ENCODE measurements around the gene PTBP2.

Gene PTBP2

GRCh38 chr1:96820671-96821070 is 99.1 kb downstream of the PTBP2 start:
- no peak for DNase-seq (ENCODE audit: low read depth in 2 of 2)

GRCh38 chr1:96825231-96825630 is 103.6 kb downstream of the PTBP2 start:
- no peak for DNase-seq (ENCODE audit: low read depth in 2 of 2)

GRCh38 chr1:96825950-96826576 is 104.5 kb downstream of the PTBP2 start:
- DNase-seq (ENCODE audit: low read depth in 2 of 2): no peak

- no peak for DNase-seq (ENCODE audit: low read depth in 2 of 2)
Observed at GRCh38 chr1:96833376-96833775, 111.8 kb downstream of the PTBP2 start.

DNA sequence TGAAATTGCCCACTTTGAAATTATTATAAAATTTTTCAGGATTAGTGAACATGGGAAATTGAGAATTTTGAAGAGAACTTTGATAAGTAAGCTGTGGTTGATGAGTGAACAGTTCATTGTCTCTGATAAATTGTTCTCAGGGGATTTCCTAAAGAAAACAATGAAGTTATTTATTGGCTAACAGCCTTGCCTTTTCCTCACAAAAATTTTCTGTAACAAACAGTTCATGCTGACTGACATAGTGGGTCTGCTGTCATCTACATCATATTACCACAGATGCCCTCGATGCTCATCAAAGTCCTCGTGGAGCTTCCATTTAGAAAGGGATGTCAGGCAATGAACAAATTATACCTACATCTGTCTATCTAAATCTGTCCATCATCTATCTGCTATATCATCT is 113.4 kb downstream of the PTBP2 start:
- DNase-seq (ENCODE audit: low read depth in 2 of 2): no peak

DNA sequence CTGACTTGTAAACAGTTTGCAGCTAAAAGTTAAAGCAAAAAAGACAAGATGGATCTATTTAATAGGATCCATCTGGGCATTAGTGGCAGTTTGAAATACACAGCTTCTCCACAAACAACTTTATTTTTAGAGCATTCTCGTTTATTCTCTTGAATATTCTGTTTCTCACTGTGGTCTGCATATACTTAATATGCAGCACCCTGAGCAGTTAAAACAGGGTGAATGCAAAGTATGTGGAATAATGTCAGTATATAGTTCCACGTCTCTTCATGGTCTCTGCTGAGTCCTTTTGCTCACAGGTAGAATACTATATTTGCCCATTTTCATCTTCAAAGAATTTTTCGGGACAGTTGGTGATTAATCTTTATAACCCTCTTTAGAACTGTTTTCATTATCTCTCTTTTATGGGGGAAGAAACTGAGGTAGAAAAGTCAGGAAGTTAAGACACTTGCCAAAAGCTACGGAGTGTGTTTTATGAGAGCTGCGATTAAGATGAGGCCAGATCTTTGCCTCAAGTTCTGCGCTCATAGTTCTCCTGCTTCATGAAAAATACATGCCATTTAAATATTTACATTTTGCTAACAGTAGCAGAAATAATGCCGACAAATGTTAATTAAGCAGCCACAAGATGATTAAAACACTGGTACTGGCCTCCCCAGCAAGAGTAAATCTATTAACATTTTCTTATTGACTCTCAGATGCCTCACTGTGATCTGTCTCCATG is 115.6 kb downstream of the PTBP2 start:
- no peak for DNase-seq (ENCODE audit: low read depth in 2 of 2)

- DNase-seq (ENCODE audit: low read depth in 2 of 2): no peak
Observed at GRCh38 chr1:96837781-96838216, 116.2 kb downstream of the PTBP2 start.

GRCh38 chr1:96840396-96840795 is 118.8 kb downstream of the PTBP2 start:
- DNase-seq (ENCODE audit: low read depth in 2 of 2): no peak

- no peak for DNase-seq (ENCODE audit: low read depth in 2 of 2)
Observed at GRCh38 chr1:96842215-96842614, 120.6 kb downstream of the PTBP2 start.

DNA sequence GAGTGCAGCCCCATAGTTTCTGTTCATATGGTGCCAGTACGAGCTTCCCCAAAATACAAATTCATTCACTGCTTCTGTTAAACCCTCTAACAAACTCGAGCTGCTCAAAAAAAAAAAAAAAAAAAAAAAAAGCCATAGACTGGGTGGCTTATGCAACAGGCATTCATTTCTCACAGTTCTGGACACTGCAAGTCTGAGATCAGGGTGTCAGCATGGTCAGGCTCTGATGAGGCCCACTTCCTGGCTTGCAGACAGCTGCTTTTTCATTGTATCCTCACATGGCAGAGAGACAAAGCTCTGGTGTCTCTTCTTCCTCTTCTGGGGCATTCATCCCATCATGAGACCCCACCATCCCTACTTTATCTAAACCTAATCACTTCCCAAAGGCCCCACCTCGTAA is 121.6 kb downstream of the PTBP2 start:
- no peak for DNase-seq (ENCODE audit: low read depth in 2 of 2)

DNA sequence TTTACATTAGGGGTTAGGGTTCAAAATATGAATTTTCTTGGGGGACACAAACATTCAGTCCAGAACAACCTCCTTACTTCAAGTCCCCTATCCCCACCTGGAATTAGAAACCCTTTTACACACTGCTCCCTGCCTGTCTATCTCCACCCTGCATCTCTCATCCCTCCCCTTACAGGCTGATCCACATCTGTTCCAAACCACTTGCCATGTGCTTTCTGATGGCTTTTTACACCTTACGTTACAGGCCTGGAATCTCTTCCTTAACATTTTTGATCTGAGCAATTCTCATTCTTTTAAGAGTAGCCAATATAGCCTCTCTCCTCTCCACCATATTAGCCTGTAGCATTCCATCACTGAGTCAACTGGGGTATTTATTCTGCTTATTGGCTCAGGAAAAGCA is 122.0 kb downstream of the PTBP2 start:
- DNase-seq (ENCODE audit: low read depth in 2 of 2): no peak

- DNase-seq (ENCODE audit: low read depth in 2 of 2): no peak
Observed at GRCh38 chr1:96845464-96845863, 123.9 kb downstream of the PTBP2 start.

DNA sequence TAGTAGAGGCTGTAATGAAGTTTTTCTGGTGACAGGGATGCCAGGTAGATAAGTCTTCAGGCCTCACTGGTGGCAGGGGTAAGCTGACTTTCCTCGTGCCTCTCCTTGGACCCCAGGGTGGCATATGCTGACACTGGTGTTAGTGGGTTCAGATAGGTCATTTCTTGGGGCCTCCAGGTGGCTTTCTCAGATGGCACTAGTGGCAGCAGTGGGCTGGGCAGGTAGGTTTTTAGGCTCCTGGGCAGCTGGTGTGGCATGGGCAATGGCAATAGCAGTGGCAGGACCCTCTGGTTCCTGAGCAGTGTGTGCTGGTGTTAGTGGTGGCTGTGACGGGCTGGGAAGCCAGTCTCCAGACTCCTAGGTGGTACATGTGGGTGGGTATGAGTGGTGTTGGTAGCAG is 140.3 kb downstream of the PTBP2 start:
- no peak for DNase-seq (ENCODE audit: low read depth in 2 of 2)

DNA sequence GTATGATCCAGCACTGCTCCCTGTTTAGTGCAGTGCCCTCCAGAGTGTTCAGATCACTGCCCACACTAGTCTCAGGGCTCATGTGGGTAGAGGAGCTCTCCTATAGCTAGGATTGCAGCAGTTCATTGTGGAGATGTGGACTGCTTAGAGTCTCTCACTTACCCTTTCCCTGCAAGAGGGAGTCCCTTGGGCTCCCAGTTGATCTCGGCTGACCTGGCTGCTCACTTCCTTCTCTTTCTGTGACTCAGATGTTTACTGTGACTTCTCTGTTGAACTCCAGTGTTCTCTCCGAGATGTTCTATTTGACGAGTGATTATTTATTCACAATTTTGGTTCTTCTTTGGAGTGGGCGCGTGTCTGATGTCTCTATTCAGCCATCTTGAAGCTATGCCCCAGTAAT is 141.9 kb downstream of the PTBP2 start:
- DNase-seq (ENCODE audit: low read depth in 2 of 2): no peak

All from activated CD8-positive, alpha-beta memory T cell treated with anti-CD3 and anti-CD28 coated beads for 4 hours (primary cell).